ENCODE results near the gene HOXB2. TPM values are rescaled to one million over a fixed set of nuclear protein-coding genes. Genes with fewer than 3 reads are reported as not detected.
A peak's percentile ranks its signal among the peaks of the same experiment; 100 is the strongest.

Gene HOXB2
- total RNA-seq, 6 experiments from 2014 or later: 1.1 to 1.9 (median 1.5) TPM

DNA sequence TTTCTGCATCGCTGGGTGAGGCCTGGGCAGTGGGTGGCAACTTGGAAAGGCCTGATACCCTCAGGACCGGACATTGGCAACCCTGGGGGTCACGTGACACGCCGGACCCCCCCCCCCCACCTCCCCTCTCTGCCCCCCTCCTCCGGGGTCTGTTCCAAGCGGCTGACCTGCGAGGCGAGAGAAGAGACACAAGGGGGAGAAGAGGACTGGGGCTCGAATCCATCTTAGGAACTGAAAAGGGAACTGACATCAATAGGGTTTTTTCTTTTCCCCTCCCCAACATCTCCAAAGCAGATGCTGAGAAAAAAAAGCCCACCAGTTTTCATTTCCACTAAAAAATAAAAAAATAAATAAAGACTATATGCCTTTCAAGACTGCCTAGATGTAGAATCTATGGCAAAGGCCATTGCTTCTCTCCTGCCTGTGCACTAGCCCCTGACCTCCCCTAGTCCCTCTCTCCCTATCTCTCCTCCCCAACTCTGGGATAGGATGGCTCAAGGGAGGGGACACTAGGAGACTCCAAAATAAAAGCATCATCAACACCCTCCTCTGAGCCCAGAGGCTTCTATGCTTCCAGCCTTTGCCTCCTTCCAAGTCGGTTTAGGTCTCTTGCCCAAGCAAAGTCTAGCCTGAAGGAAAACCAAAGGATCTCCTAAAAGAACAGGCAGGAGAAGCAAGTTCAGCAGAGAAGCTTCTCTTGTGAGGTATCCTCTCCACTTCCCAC, 7.7 kb upstream of the HOXB2 start:
- WGBS (ENCODE audit: insufficient coverage, low coverage, low lambda C conversion rate, missing lambda C conversion rate): 19% methylated on average over 4 of the region's 11 CpGs
- no peaks in the 10 kb centered on the region for H3K36me3 ChIP-seq
- no peaks in the 10 kb centered on the region for H3K27me3 ChIP-seq
- peak overlapping the region in 1 of 3 donors; percentile 24 for H3K27ac ChIP-seq
- ATAC-seq (no peak), DNase-seq (no peak)
- H3K4me1 ChIP-seq: peaks cover 0 to 2% (median 0%) of the 10 kb centered on the region in 4 donors
- TF ChIP-seq, protein P1, sequence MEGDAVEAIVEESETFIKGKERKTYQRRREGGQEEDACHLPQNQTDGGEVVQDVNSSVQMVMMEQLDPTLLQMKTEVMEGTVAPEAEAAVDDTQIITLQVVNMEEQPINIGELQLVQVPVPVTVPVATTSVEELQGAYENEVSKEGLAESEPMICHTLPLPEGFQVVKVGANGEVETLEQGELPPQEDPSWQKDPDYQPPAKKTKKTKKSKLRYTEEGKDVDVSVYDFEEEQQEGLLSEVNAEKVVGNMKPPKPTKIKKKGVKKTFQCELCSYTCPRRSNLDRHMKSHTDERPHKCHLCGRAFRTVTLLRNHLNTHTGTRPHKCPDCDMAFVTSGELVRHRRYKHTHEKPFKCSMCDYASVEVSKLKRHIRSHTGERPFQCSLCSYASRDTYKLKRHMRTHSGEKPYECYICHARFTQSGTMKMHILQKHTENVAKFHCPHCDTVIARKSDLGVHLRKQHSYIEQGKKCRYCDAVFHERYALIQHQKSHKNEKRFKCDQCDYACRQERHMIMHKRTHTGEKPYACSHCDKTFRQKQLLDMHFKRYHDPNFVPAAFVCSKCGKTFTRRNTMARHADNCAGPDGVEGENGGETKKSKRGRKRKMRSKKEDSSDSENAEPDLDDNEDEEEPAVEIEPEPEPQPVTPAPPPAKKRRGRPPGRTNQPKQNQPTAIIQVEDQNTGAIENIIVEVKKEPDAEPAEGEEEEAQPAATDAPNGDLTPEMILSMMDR (IDR thresholded peaks at IDR 0.05): no peak
- TF ChIP-seq POLR2A (IDR thresholded peaks at IDR 0.05): no peak
- intact Hi-C loops (cut with DNase I): no loop called here
- H3K9me3 ChIP-seq: no peaks in the 10 kb centered on the region
- H3K4me3 ChIP-seq: no peak overlapping the region

DNA sequence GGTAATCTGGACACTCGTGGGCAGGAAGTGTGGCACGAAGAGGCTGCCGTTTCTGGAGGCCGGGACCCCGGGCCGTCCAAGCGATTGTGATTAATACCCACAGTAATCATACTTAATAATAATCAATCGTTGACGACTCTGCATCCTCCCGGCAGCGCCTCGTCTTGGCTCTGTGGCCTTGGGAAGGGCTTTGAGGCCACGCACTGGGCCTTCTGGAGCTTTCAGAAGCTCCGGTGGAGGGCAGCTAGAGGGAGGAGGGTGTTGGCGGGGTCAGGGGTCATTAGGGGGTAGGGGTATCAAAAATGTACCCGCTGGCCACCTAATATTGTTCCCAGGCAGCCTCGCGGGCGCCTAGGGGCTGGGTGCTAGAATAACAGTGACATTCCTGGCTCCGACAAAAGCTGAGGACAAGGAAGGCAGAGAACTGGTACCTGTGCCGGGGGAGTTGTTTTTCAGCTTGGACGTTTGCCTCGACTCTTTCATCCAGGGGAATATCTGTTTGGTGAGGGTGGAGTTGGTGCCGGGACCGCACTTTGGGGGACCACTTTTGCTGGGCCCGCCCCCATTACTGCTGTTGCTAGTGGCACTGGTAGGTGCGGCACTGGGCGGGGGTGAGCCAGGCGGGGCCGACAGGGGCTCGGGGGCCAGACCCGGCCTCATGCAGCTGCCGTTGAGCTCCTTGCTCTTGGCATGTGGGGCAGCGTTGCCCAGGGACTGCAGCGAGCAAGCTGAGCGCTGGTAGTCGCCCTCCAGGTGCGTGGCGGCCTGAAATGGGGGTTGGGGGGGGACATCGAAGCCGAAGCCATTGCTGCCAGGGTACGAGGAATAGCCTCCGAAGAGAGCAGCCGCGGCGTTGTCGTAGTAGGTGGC, 6.9 kb upstream of the HOXB2 start:
- no peak for ATAC-seq
- intact Hi-C loops (cut with DNase I): no loop called here
- H3K9me3 ChIP-seq: no peaks in the 10 kb centered on the region
- no peak overlapping the region for H3K4me3 ChIP-seq
- H3K27me3 ChIP-seq: no peaks in the 10 kb centered on the region
- no peaks in the 10 kb centered on the region for H3K36me3 ChIP-seq
- H3K4me1 ChIP-seq: peaks cover 0 to 6% (median 0%) of the 10 kb centered on the region in 4 donors
- TF ChIP-seq POLR2A (IDR thresholded peaks at IDR 0.05): no peak
- TF ChIP-seq, protein P1 (IDR thresholded peaks at IDR 0.05): no peak
- 33% methylated on average over 23 of the region's 47 CpGs for WGBS (ENCODE audit: insufficient coverage, low coverage, low lambda C conversion rate, missing lambda C conversion rate)
- DNase-seq: no peak
- H3K27ac ChIP-seq: no peak overlapping the region

DNA sequence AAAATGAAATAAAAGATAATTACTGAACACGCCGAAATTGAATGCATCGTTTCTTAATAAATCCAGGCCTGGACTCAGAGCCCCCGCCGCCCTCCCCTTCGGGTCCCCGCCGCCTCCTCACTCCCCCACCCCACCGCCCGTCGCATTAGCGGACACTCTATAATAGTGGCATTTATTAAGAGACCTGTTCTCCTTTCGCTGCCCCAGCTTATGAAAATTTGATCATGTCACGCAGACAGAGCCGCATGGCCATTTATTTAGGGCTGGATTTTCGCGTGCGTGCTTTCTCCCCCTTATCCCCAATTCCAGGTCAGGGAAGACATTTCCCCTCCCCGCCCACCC, 6.3 kb upstream of the HOXB2 start:
- intact Hi-C loops (cut with DNase I): no loop called here
- Histone ChIP-seq H3K36me3 (no peaks in the 10 kb centered on the region), H3K4me3 (no peak overlapping the region), H3K4me1 (peaks cover 0 to 6% (median 0%) of the 10 kb centered on the region in 4 donors), H3K9me3 (no peaks in the 10 kb centered on the region), H3K27me3 (no peaks in the 10 kb centered on the region), H3K27ac (no peak overlapping the region)
- DNase-seq (no peak), ATAC-seq (no peak)
- TF ChIP-seq, protein P1 (IDR thresholded peaks at IDR 0.05): no peak
- no peak for TF ChIP-seq POLR2A (IDR thresholded peaks at IDR 0.05)
- WGBS (ENCODE audit: insufficient coverage, low coverage, low lambda C conversion rate, missing lambda C conversion rate): 37% methylated on average over 14 of the region's 19 CpGs

DNA sequence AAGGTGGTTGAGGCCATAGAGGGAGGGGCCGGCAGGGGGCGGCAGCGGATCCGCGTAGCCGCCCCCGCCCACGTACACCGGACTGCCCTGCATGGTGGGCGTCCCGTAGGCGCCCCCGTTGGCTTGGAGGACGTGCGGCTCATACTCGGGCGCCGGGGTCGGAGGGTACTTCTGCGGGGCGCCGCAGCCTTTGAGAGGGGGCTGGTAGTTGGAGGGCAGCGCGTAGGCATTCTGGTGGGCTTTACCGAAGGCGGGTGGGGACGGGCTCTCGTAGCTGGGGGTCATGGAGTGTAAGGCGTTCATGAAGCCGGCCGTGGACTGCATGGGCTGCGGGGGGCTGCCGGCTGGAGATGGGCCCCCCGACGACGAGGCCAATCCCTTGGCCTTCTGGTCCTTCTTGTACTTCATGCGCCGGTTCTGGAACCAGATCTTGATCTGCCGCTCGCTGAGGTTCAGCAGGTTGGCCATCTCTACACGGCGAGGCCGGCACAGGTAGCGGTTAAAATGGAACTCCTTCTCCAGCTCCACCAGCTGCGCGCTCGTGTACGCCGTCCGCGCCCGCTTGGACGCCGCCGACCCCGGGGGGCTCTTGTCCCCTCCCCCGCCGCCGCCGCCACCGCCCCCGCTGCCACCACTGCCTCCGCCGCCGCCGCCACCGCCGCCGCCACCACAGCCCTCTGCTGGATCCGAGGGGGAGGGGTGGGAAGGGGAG, 5.7 kb upstream of the HOXB2 start:
- no peak for TF ChIP-seq POLR2A (IDR thresholded peaks at IDR 0.05)
- TF ChIP-seq, protein P1 (IDR thresholded peaks at IDR 0.05): no peak
- Histone ChIP-seq H3K36me3 (no peaks in the 10 kb centered on the region), H3K4me3 (no peak overlapping the region), H3K27ac (no peak overlapping the region), H3K4me1 (peaks cover 0 to 6% (median 0%) of the 10 kb centered on the region in 4 donors), H3K9me3 (no peaks in the 10 kb centered on the region), H3K27me3 (no peaks in the 10 kb centered on the region)
- ATAC-seq: peak in 1 of 4 donors; percentile 10
- intact Hi-C loops (cut with DNase I): no loop called here
- WGBS (ENCODE audit: insufficient coverage, low coverage, low lambda C conversion rate, missing lambda C conversion rate): 20% methylated on average over 6 of the region's 70 CpGs
- no peak for DNase-seq

Data from right lobe of liver (tissue), 6 donors.